A549 (cell line): ENCODE data around the gene TPCN2. TPM values are rescaled to one million over a fixed set of nuclear protein-coding genes. Genes with fewer than 3 reads are reported as not detected.

ENCODE experiments used
- ATAC-seq, 2 experiments: fragments of 200-7000 bp in 1 of 2; fragments of >200 bp in 1 of 2; cut with Nextera tagmentation in 1 of 2; cut with Tn5 transposase in 1 of 2; 3 replicates each; pipeline versions ENCODE4 v1.8.0 to v1.9.1; 2018 to 2020; ENCODE audit warnings: mild to moderate bottlenecking in 1 of 2, moderate library complexity in 1 of 2
- CTCF ChIA-PET: fragments of 300-600 bp; sonication (Branson Sonifier 250); formaldehyde crosslinking; extraction: SDS; loops from one replicate; lab custom pipeline; 2021; ENCODE audit warnings: antibody characterized with exemption, inconsistent platforms; lab: Yijun Ruan, JAX
- POLR2A ChIA-PET: fragments of 350-600 bp; formaldehyde crosslinking; extraction: SDS; loops from one replicate; lab custom pipeline; 2021; ENCODE audit warnings: antibody characterized with exemption, inconsistent platforms; lab: Yijun Ruan, JAX
- DNase-seq, 2 experiments: peaks; one replicate each; pipeline versions ENCODE4 v3.0.0 to v3.0.0-alpha.2; 2011 to 2016; ENCODE audit warnings: low read depth in 1 of 2, low spot score in 1 of 2
- FAIRE-seq: peaks from 2 replicates; lab custom pipeline; 2011; peaks lifted over from hg19 to GRCh38; lab: Jason Lieb, UNC
- H3K27ac ChIP-seq, 2 experiments: fragments of >200 bp; sonication (Bioruptor Twin); formaldehyde crosslinking; 3 replicates each; pipeline ENCODE4 v1.5.1; 2016 to 2017
- H3K4me1 ChIP-seq: fragments of >200 bp; sonication (Bioruptor Twin); formaldehyde crosslinking; 3 replicates; pipeline ENCODE4 v1.6.1; 2016
- H3K4me2 ChIP-seq: fragments of >200 bp; sonication (Bioruptor Twin); formaldehyde crosslinking; 3 replicates; pipeline ENCODE4 v1.6.1; 2016
- H3K4me3 ChIP-seq: fragments of >200 bp; sonication (Bioruptor Twin); formaldehyde crosslinking; 3 replicates; pipeline ENCODE4 v1.5.1; 2016
- H3K9me3 ChIP-seq: fragments of >200 bp; sonication (Bioruptor Twin); formaldehyde crosslinking; 3 replicates; pipeline ENCODE4 v1.6.1; 2016
- CEBPB ChIP-seq, 2 experiments: fragments of >200 bp in 1 of 2; sonication (Bioruptor Twin) in 1 of 2; formaldehyde crosslinking in 1 of 2; IDR thresholded peaks; 2 replicates each; pipeline ENCODE4 v1.6.1; 2012 to 2016
- CTCF ChIP-seq: fragments of >200 bp; sonication (Bioruptor Twin); formaldehyde crosslinking; IDR thresholded peaks from 3 replicates; pipeline ENCODE4 v1.5.1; 2016
- EHF ChIP-seq: fragments of 250-450 bp; sonication (Bioruptor Pico); IDR thresholded peaks from 2 replicates; pipeline ENCODE4 v1.5.0; 2020; ENCODE audit warnings: mild to moderate bottlenecking
- EHMT2 ChIP-seq: fragments of 200-600 bp; sonication (generic); IDR thresholded peaks from 2 replicates; pipeline ENCODE4 v1.6.1; 2016; ENCODE audit warnings: antibody characterized with exemption, low read depth, mild to moderate bottlenecking, moderate library complexity
- ELK1 ChIP-seq: fragments of 150-350 bp; IDR thresholded peaks from 2 replicates; pipeline ENCODE4 v1.6.1; 2014; ENCODE audit warnings: low read depth, mild to moderate bottlenecking, low read length
- FOSB ChIP-seq: fragments of 250-450 bp; sonication (Bioruptor Pico); IDR thresholded peaks from 2 replicates; pipeline ENCODE4 v1.5.0; 2020; ENCODE audit warnings: mild to moderate bottlenecking, moderate library complexity
- HMGXB4 ChIP-seq: fragments of 250-450 bp; sonication (Bioruptor Pico); IDR thresholded peaks from 2 replicates; pipeline ENCODE4 v1.5.0; 2021; ENCODE audit warnings: mild to moderate bottlenecking, moderate library complexity, borderline replicate concordance
- HOXB13 ChIP-seq: fragments of 250-450 bp; sonication (Bioruptor Pico); IDR thresholded peaks from 2 replicates; pipeline ENCODE4 v1.5.0; 2020; ENCODE audit warnings: low read depth, mild to moderate bottlenecking, moderate library complexity
- JUNB ChIP-seq: fragments of >200 bp; sonication (Bioruptor Twin); formaldehyde crosslinking; IDR thresholded peaks from 2 replicates; pipeline ENCODE4 v1.6.1; 2016
- KDM1A ChIP-seq: fragments of 200-600 bp; sonication (generic); IDR thresholded peaks from 2 replicates; pipeline ENCODE4 v1.6.1; 2016; ENCODE audit warnings: low read depth, mild to moderate bottlenecking
- RARB ChIP-seq: fragments of 250-450 bp; sonication (Bioruptor Pico); IDR thresholded peaks from 2 replicates; pipeline ENCODE4 v1.8.0; 2021; ENCODE audit warnings: mild to moderate bottlenecking, moderate library complexity
- REST ChIP-seq: fragments of 200-600 bp; sonication (generic); IDR thresholded peaks from 2 replicates; pipeline ENCODE4 v1.6.1; 2016; ENCODE audit warnings: antibody characterized with exemption, mild to moderate bottlenecking, moderate library complexity
- TFCP2L1 ChIP-seq: fragments of 250-450 bp; sonication (Bioruptor Pico); IDR thresholded peaks from 2 replicates; pipeline ENCODE4 v1.5.0; 2021; ENCODE audit warnings: mild to moderate bottlenecking
- ZC3H11A ChIP-seq: fragments of 450-650 bp; IDR thresholded peaks from 2 replicates; pipeline ENCODE4 v1.6.1; 2014; ENCODE audit warnings: antibody characterized with exemption, mild to moderate bottlenecking
- ZSCAN20 ChIP-seq: fragments of 250-450 bp; sonication (Bioruptor Pico); IDR thresholded peaks from 2 replicates; pipeline ENCODE4 v1.8.0; 2022; ENCODE audit warnings: mild to moderate bottlenecking, moderate library complexity
- WGBS: methylation state at CpG from one replicate; pipeline ENCODE4 v1.1.6; 2017; ENCODE audit errors: missing lambda C conversion rate; 5-methylcytosine and 5-hydroxymethylcytosine counted together
- polyA plus RNA-seq, 4 experiments: library from polyadenylated mRNA; depleted of rRNA in 3 of 4; stranded (reverse); fragments of >200 nt; fragmentation: RNase III in 1 of 4; extraction: RNeasy Plus Mini Kit Qiagen cat#74134 plus additional on column Dnase treatment in 1 of 4; gene quantifications; 2 replicates in 3 of 4; 3 replicates in 1 of 4; pipeline ENCODE4 v1.2.3, GENCODE V29; 2011 to 2017
- TF ChIP-seq, protein P1 (sequence below): fragments of >200 bp; sonication (Bioruptor Twin); formaldehyde crosslinking; IDR thresholded peaks from 3 replicates; pipeline ENCODE4 v1.6.1; 2016

Gene TPCN2
- polyA plus RNA-seq, 2 of the 4 experiments (the other 2 are of a cell fraction) = 8.1 to 8.8 TPM

- POLR2A ChIA-PET = no interaction called here
Measured at GRCh38 chr11:69059429-69059828, 10.7 kb downstream of the TPCN2 start.

DNA sequence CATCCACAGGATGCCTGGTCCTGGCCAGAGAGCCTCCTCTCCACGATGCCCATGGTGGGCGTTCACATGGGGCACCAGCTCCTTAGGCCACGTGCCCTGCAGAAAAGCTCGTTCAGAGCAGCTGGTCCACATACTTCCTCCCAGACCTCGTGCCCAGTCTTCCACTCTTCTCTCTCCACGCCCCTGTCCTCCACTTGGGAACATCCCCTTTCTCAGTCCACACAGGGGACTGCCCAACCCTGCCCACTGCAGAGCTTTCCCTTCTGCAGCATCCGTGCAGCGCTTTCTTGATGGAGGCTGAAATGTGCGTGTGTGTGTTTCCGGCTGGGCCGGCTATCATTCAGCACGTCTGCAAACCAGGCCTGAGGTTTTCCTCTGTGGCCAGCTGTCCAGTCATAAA, 11.3 kb downstream of the TPCN2 start:
- CTCF ChIA-PET = interaction anchor here (0.6 to 1.1 kb wide), 5 partner anchors 11 to 601 kb away, joined by 3 to 7 read pairs (median 3); partner anchors contain the start of gene TPCN2
- ATAC-seq = no peak
- POLR2A ChIA-PET = no interaction called here
- FAIRE-seq = no peak
- H3K4me1 ChIP-seq = no peaks in the 10 kb centered on the region
- no peak overlapping the region for H3K4me3 ChIP-seq
- DNase-seq = no peak
- H3K4me2 ChIP-seq = no peak overlapping the region
- H3K9me3 ChIP-seq = no peaks in the 10 kb centered on the region
- 91% methylated on average over 11 of the region's 12 CpGs for WGBS
- H3K27ac ChIP-seq = no peak overlapping the region
- TF ChIP-seq TFCP2L1 (CRISPR knock-in tag) (no peak), KDM1A (no peak), CEBPB (IDR thresholded peaks at IDR 0.05) (no peak), CTCF (no peak), HMGXB4 (CRISPR knock-in tag) (no peak), REST (no peak), ZSCAN20 (CRISPR knock-in tag) (no peak), HOXB13 (CRISPR knock-in tag) (no peak), EHMT2 (no peak), ELK1 (no peak), FOSB (CRISPR knock-in tag) (no peak), RARB (CRISPR knock-in tag) (no peak)
- TF ChIP-seq, protein P1, sequence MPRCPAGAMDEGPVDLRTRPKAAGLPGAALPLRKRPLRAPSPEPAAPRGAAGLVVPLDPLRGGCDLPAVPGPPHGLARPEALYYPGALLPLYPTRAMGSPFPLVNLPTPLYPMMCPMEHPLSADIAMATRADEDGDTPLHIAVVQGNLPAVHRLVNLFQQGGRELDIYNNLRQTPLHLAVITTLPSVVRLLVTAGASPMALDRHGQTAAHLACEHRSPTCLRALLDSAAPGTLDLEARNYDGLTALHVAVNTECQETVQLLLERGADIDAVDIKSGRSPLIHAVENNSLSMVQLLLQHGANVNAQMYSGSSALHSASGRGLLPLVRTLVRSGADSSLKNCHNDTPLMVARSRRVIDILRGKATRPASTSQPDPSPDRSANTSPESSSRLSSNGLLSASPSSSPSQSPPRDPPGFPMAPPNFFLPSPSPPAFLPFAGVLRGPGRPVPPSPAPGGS = no peak

More at GRCh38 chr11:69059429-69059828, 10.7 kb downstream of the TPCN2 start:
- ATAC-seq = no peak
- CTCF ChIA-PET = interaction anchor here (0.6 to 1.1 kb wide), 5 partner anchors 10 to 602 kb away, joined by 3 to 7 read pairs (median 3); partner anchors contain the start of gene TPCN2
- TF ChIP-seq EHF (no peak), JUNB (no peak), ZC3H11A (no peak)
- no peaks in the 10 kb centered on the region for H3K9me3 ChIP-seq
- no peak overlapping the region for H3K27ac ChIP-seq
- no peak for DNase-seq
- no peaks in the 10 kb centered on the region for H3K4me1 ChIP-seq
- no peak for FAIRE-seq
- 94% methylated on average over 3 of the region's 7 CpGs for WGBS
- H3K4me2 ChIP-seq = no peak overlapping the region
- no peak overlapping the region for H3K4me3 ChIP-seq
